ENCODE data around the gene RGS10. TPM values are rescaled to one million over a fixed set of nuclear protein-coding genes. Genes with fewer than 3 reads are reported as not detected.

The RGS10 gene
- total and polyA plus RNA-seq, 2 of the 8 experiments (the other 6 are each of a cell fraction or from before 2014, with no cell fraction given), result 5.5 to 13.1 TPM

- H3K18ac ChIP-seq (ENCODE audit: extremely low read depth, low read length), result no peak overlapping the region
- ChIA-PET POLR2A (ENCODE audit: partially characterized antibody) (no interaction called here), CTCF (ENCODE audit: partially characterized antibody) (interaction anchor here (0.6 to 1.5 kb wide), 7 partner anchors 8 to 381 kb away, joined by 3 to 7 read pairs (median 3); no protein-coding TSS in a partner anchor)
- H4K20me1 ChIP-seq (replicated peaks in 1 of 2; ENCODE audit: control insufficient read depth in 1 of 2, insufficient read depth in 2 of 2, low read length in 2 of 2), result no peaks in the 10 kb centered on the region
- no peak overlapping the region for H2BK5ac ChIP-seq (ENCODE audit: low read depth, low read length)
- no peak overlapping the region for H3K4ac ChIP-seq (replicated peaks; ENCODE audit: insufficient read length, low read depth, low read length)
- H4K91ac ChIP-seq (replicated peaks; ENCODE audit: insufficient read length, low read length), result no peak overlapping the region
- H3K9me3 ChIP-seq (ENCODE audit: insufficient read depth in 2 of 2, low read depth in 1 of 2, low read length in 1 of 2), result no peaks in the 10 kb centered on the region
- no peaks in the 10 kb centered on the region for H3K79me1 ChIP-seq (ENCODE audit: low read depth, low read length)
- FAIRE-seq (no peak), DNase-seq (ENCODE audit: low read depth in 1 of 2, low spot score in 2 of 2) (no peak)
- H3K14ac ChIP-seq (ENCODE audit: insufficient read length), result no peak overlapping the region
- no peak overlapping the region for H3K23ac ChIP-seq (ENCODE audit: insufficient read length)
- H2BK20ac ChIP-seq (ENCODE audit: low read length), result no peak overlapping the region
- H2AK5ac ChIP-seq (ENCODE audit: low read depth, low read length), result no peak overlapping the region
- 83% methylated on average over 10 of the region's 10 CpGs; no CpG with 5 or more reads in 1 of the 2 experiments for WGBS, 2 experiments (ENCODE audit: extremely low coverage in 1 of 2, insufficient coverage in 1 of 2, insufficient read length in 1 of 2, insufficient replicate concordance in 2 of 2, low coverage in 1 of 2, low lambda C conversion rate in 2 of 2, missing lambda C conversion rate in 1 of 2)
- no peak overlapping the region for H4K8ac ChIP-seq (ENCODE audit: extremely low read depth, insufficient read depth, low read length)
- no peak overlapping the region for H3K4me2 ChIP-seq (ENCODE audit: insufficient read depth in 1 of 2, low read depth in 2 of 2, low read length in 2 of 2)
- H3K23me2 ChIP-seq (ENCODE audit: low read depth, low read length), result no peaks in the 10 kb centered on the region
- no peaks in the 10 kb centered on the region for H3K79me2 ChIP-seq (ENCODE audit: control insufficient read depth in 1 of 2, insufficient read depth in 2 of 2, low read length in 2 of 2)
- H3K36me3 ChIP-seq (ENCODE audit: control insufficient read depth in 2 of 4, insufficient read depth in 4 of 4, low read length in 3 of 4), result no peaks in the 10 kb centered on the region
- no peak overlapping the region for H2BK15ac ChIP-seq (ENCODE audit: low read length)
- no peak overlapping the region for H2BK12ac ChIP-seq (ENCODE audit: low read depth, low read length)
- H2AFZ ChIP-seq (ENCODE audit: low read length), result no peak overlapping the region
- no peak overlapping the region for H2BK120ac ChIP-seq (replicated peaks; ENCODE audit: low read depth, low read length)
- H3K9ac ChIP-seq (replicated peaks in 1 of 4; ENCODE audit: extremely low read depth in 1 of 4, low read depth in 3 of 4, low read length in 3 of 4), result no peak overlapping the region
- H3K56ac ChIP-seq (replicated peaks; ENCODE audit: insufficient read length, low read depth, low read length), result no peak overlapping the region
- no peak overlapping the region for H3K27ac ChIP-seq (ENCODE audit: low read depth, low read length)
- no peaks in the 10 kb centered on the region; a peak in 1 of 7 replicates for H3K27me3 ChIP-seq (replicated peaks in 1 of 4; ENCODE audit: control insufficient read depth in 3 of 4, extremely low read depth in 1 of 4, insufficient read depth in 3 of 4, low read length in 3 of 4)
- TF ChIP-seq SP1 (IDR thresholded peaks at IDR 0.05; ENCODE audit: low read depth, low read length) (no peak), HDAC6 (IDR thresholded peaks at IDR 0.05; ENCODE audit: low read depth, low read length) (no peak), BACH1 (IDR thresholded peaks at IDR 0.05; ENCODE audit: low read length) (no peak)
- H3K4me1 ChIP-seq (replicated peaks in 1 of 4; ENCODE audit: control insufficient read depth in 3 of 4, insufficient read depth in 4 of 4, low read length in 3 of 4), result peaks cover 0 to 8% (median 3%) of the 10 kb centered on the region in 4 experiments; a peak in 3 of 7 replicates
- H3K4me3 ChIP-seq (ENCODE audit: extremely low read depth in 1 of 4, insufficient read depth in 2 of 4, low read depth in 3 of 4, low read length in 4 of 4), result no peak overlapping the region
- no peak overlapping the region for H4K5ac ChIP-seq (ENCODE audit: insufficient read length, low read depth, low read length)
Observed at GRCh38 chr10:119518936-119519335, 23.6 kb downstream of the RGS10 start.

Data from H1 (cell line).